HG02610 (cell line): ENCODE data around the gene CCDC188.

ENCODE experiments used
- ATAC-seq: cut with Tn5 transposase; IDR thresholded peaks from one replicate; pipeline ENCODE4 v1.9.1; 2021; ENCODE audit warnings: mild to moderate bottlenecking, moderate library complexity; ENCODE audit not compliant: unreplicated experiment

The CCDC188 gene

GRCh38 chr22:20151276-20151588, 377 bp upstream of the CCDC188 start:
- ATAC-seq, result no peak

GRCh38 chr22:20149257-20150250, 1.3 kb downstream of the CCDC188 start:
- ATAC-seq, result no peak

- no peak for ATAC-seq
These were observed 2.4 kb downstream of the CCDC188 start for GRCh38 chr22:20148414-20148813.

GRCh38 chr22:20147237-20147988, 3.4 kb downstream of the CCDC188 start:
- no peak for ATAC-seq

- ATAC-seq, result no peak
These were observed 4.1 kb downstream of the CCDC188 start for GRCh38 chr22:20146777-20147176.

- ATAC-seq, result no peak
These were observed 5.0 kb downstream of the CCDC188 start for GRCh38 chr22:20145832-20146223.

GRCh38 chr22:20145206-20145831, 5.5 kb downstream of the CCDC188 start:
- no peak for ATAC-seq

GRCh38 chr22:20143883-20144665, 6.8 kb downstream of the CCDC188 start:
- no peak for ATAC-seq

- no peak for ATAC-seq
These were observed 7.9 kb downstream of the CCDC188 start for GRCh38 chr22:20142711-20143621.

GRCh38 chr22:20141186-20142077, 9.4 kb downstream of the CCDC188 start:
- no peak for ATAC-seq

GRCh38 chr22:20140521-20140964, 10.3 kb downstream of the CCDC188 start:
- ATAC-seq, result no peak

- no peak for ATAC-seq
These were observed 10.8 kb downstream of the CCDC188 start for GRCh38 chr22:20140107-20140445.

- no peak for ATAC-seq
These were observed 11.3 kb downstream of the CCDC188 start for GRCh38 chr22:20139391-20140106.

- no peak for ATAC-seq
These were observed 12.0 kb downstream of the CCDC188 start for GRCh38 chr22:20138868-20139267.

GRCh38 chr22:20138417-20138738, 12.5 kb downstream of the CCDC188 start:
- ATAC-seq, result no peak

- no peak for ATAC-seq
These were observed 13.0 kb downstream of the CCDC188 start for GRCh38 chr22:20137671-20138416.

GRCh38 chr22:20137113-20137512, 13.7 kb downstream of the CCDC188 start:
- no peak for ATAC-seq

- no peak for ATAC-seq
These were observed 14.3 kb downstream of the CCDC188 start for GRCh38 chr22:20136603-20136873.
